H9 (cell line): ENCODE data around the gene ETV6. TPM values are rescaled to one million over a fixed set of nuclear protein-coding genes. Genes with fewer than 3 reads are reported as not detected.

Experiments used
- DNase-seq: peaks from one replicate; pipeline ENCODE4 v3.0.0-alpha.2; 2017
- H2AFZ ChIP-seq: one replicate; pipeline ENCODE4 v1.6.1; 2013; ENCODE audit warnings: mild to moderate bottlenecking, low read length, control low read depth, moderate library complexity
- H2AK5ac ChIP-seq: 2 replicates; pipeline ENCODE4 v1.6.1; 2013; ENCODE audit warnings: low read length, control low read depth, mixed read lengths; ENCODE audit not compliant: insufficient read length
- H2BK120ac ChIP-seq: one replicate; pipeline ENCODE4 v1.6.1; 2013; ENCODE audit warnings: low read depth, mild to moderate bottlenecking, low read length, control low read depth, inconsistent platforms; ENCODE audit not compliant: poor library complexity, severe bottlenecking
- H2BK12ac ChIP-seq: 2 replicates; pipeline ENCODE4 v1.6.1; 2013; ENCODE audit warnings: low read length, control low read depth, mixed read lengths, low read depth; ENCODE audit not compliant: insufficient read length
- H2BK15ac ChIP-seq: 2 replicates; pipeline ENCODE4 v1.6.1; 2013; ENCODE audit warnings: low read depth, low read length, control low read depth
- H2BK20ac ChIP-seq: one replicate; pipeline ENCODE4 v1.6.1; 2013; ENCODE audit warnings: low read depth, mild to moderate bottlenecking, low read length, control low read depth, inconsistent platforms; ENCODE audit not compliant: poor library complexity, severe bottlenecking
- H2BK5ac ChIP-seq: 2 replicates; pipeline ENCODE4 v1.6.1; 2013; ENCODE audit warnings: low read length, control low read depth, mixed read lengths; ENCODE audit not compliant: insufficient read length
- H3K14ac ChIP-seq: 2 replicates; pipeline ENCODE4 v1.6.1; 2013; ENCODE audit warnings: low read length, control low read depth; ENCODE audit not compliant: insufficient read depth
- H3K18ac ChIP-seq: 2 replicates; pipeline ENCODE4 v1.6.1; 2013; ENCODE audit warnings: low read depth, mild to moderate bottlenecking, mixed read lengths, low read length, control low read depth; ENCODE audit not compliant: insufficient read length
- H3K23ac ChIP-seq: 2 replicates; pipeline ENCODE4 v1.6.1; 2013; ENCODE audit warnings: low read length, control low read depth, mixed read lengths, low read depth; ENCODE audit not compliant: insufficient read length
- H3K23me2 ChIP-seq: 2 replicates; pipeline ENCODE4 v1.6.1; 2013; ENCODE audit warnings: low read depth, mild to moderate bottlenecking, mixed read lengths, low read length, control low read depth; ENCODE audit not compliant: insufficient read length, poor library complexity, severe bottlenecking
- H3K27ac ChIP-seq: 2 replicates; pipeline ENCODE4 v1.5.1; 2013; ENCODE audit warnings: low read length, control low read depth, mixed read lengths, low read depth; ENCODE audit not compliant: insufficient read length
- H3K27me3 ChIP-seq: 2 replicates; pipeline ENCODE4 v1.6.1; 2013; ENCODE audit warnings: low read length, control low read depth, inconsistent platforms; ENCODE audit not compliant: insufficient read depth
- H3K4ac ChIP-seq: 2 replicates; pipeline ENCODE4 v1.6.1; 2013; ENCODE audit warnings: low read depth, mild to moderate bottlenecking, control low read depth, inconsistent platforms, low read length, moderate library complexity
- H3K4me1 ChIP-seq: 2 replicates; pipeline ENCODE4 v1.6.1; 2013; ENCODE audit warnings: low read length, control low read depth, inconsistent platforms; ENCODE audit not compliant: insufficient read depth
- H3K4me2 ChIP-seq: 2 replicates; pipeline ENCODE4 v1.6.1; 2013; ENCODE audit warnings: low read length, control low read depth, mixed read lengths; ENCODE audit not compliant: insufficient read length, insufficient read depth
- H3K56ac ChIP-seq: 2 replicates; pipeline ENCODE4 v1.6.1; 2013; ENCODE audit warnings: low read depth, mild to moderate bottlenecking, mixed read lengths, low read length, control low read depth; ENCODE audit not compliant: insufficient read length
- H3K79me1 ChIP-seq: 2 replicates; pipeline ENCODE4 v1.6.1; 2013; ENCODE audit warnings: low read depth, mild to moderate bottlenecking, moderate library complexity, low read length, control low read depth, inconsistent platforms; ENCODE audit not compliant: insufficient read depth, poor library complexity, severe bottlenecking
- H3K79me2 ChIP-seq: 2 replicates; pipeline ENCODE4 v1.6.1; 2013; ENCODE audit warnings: low read length, control low read depth, inconsistent platforms; ENCODE audit not compliant: insufficient read depth
- H3K9ac ChIP-seq: 2 replicates; pipeline ENCODE4 v1.6.1; 2013; ENCODE audit warnings: low read length, control low read depth, mixed read lengths; ENCODE audit not compliant: insufficient read length; ENCODE audit errors: extremely low read depth
- H3K9me3 ChIP-seq: one replicate; pipeline ENCODE4 v1.6.1; 2013; ENCODE audit warnings: low read depth, low read length, inconsistent platforms; ENCODE audit not compliant: control insufficient read depth
- H3T11ph ChIP-seq: one replicate; pipeline ENCODE4 v1.6.1; 2013; ENCODE audit warnings: mild to moderate bottlenecking, low read length, control low read depth, inconsistent platforms
- H4K20me1 ChIP-seq: one replicate; pipeline ENCODE4 v1.6.1; 2013; ENCODE audit not compliant: control insufficient read depth, insufficient read length, insufficient read depth
- H4K5ac ChIP-seq: 2 replicates; pipeline ENCODE4 v1.6.1; 2013; ENCODE audit warnings: low read depth, mild to moderate bottlenecking, mixed read lengths, low read length, control low read depth; ENCODE audit not compliant: insufficient read length
- H4K8ac ChIP-seq: replicated peaks from 2 replicates; pipeline ENCODE4 v1.6.1; 2013; ENCODE audit warnings: low read length, control low read depth, mixed read lengths, low read depth; ENCODE audit not compliant: insufficient read length
- H4K91ac ChIP-seq: 2 replicates; pipeline ENCODE4 v1.6.1; 2013; ENCODE audit warnings: low read depth, mild to moderate bottlenecking, moderate library complexity, mixed read lengths, low read length, control low read depth; ENCODE audit not compliant: insufficient read length
- H3K27ac Mint-ChIP-seq, 3 experiments: 2 replicates in 2 of 3; 3 replicates in 1 of 3; pipeline ENCODE4 v1.8.0; 2020 to 2021; ENCODE audit warnings: mixed read lengths in 3 of 3, mild to moderate bottlenecking in 1 of 3, moderate library complexity in 1 of 3
- H3K27me3 Mint-ChIP-seq: 2 replicates; pipeline ENCODE4 v1.8.0; 2021; ENCODE audit warnings: low read depth, mild to moderate bottlenecking, moderate library complexity, mixed read lengths
- H3K36me3 Mint-ChIP-seq, 3 experiments: 2 replicates in 2 of 3; 3 replicates in 1 of 3; pipeline ENCODE4 v1.8.0; 2020 to 2021; ENCODE audit warnings: low read depth in 3 of 3, mixed read lengths in 3 of 3; ENCODE audit not compliant: insufficient read depth in 1 of 3
- H3K4me1 Mint-ChIP-seq, 2 experiments: 2 replicates each; pipeline ENCODE4 v1.8.0; 2020; ENCODE audit warnings: mixed read lengths in 2 of 2
- H3K4me3 Mint-ChIP-seq, 2 experiments: 2 replicates in 1 of 2; 3 replicates in 1 of 2; pipeline ENCODE4 v1.8.0; 2020 to 2021; ENCODE audit warnings: mild to moderate bottlenecking in 2 of 2, mixed read lengths in 2 of 2, moderate library complexity in 1 of 2
- H3K9me3 Mint-ChIP-seq, 2 experiments: 2 replicates in 1 of 2; 3 replicates in 1 of 2; pipeline ENCODE4 v1.8.0; 2020; ENCODE audit warnings: mild to moderate bottlenecking in 2 of 2, mixed read lengths in 2 of 2, moderate library complexity in 1 of 2
- CTCF ChIP-seq: fragments of 200-600 bp; sonication (generic); conservative IDR thresholded peaks from 3 replicates; pipeline ENCODE4 v1.8.0; 2021; ENCODE audit warnings: antibody characterized with exemption, mild to moderate bottlenecking
- WGBS: extraction: QIAGEN DNeasy Blood & Tissue Kit; methylation state at CpG from one replicate; pipeline ENCODE4 v1.1.7; 2013; ENCODE audit warnings: missing lambda C conversion rate, low lambda C conversion rate, mixed read lengths; ENCODE audit not compliant: insufficient read length; ENCODE audit errors: extremely low coverage; 5-methylcytosine and 5-hydroxymethylcytosine counted together
- total RNA-seq: library from RNA; stranded (reverse); gene quantifications from 2 replicates; pipeline ENCODE4 v1.2.1, GENCODE V29; 2021

The ETV6 gene
- total RNA-seq, 1 experiment from 2014 or later, result 28.7 TPM

- Histone ChIP-seq H4K20me1 (no peaks in the 10 kb centered on the region), H3K23me2 (no peaks in the 10 kb centered on the region), H3K79me2 (peaks cover 1% of the 10 kb centered on the region; the same call in 1 of the 2 replicates), H3T11ph (no peak overlapping the region), H3K14ac (no peak overlapping the region), H3K9ac (no peak overlapping the region), H2BK5ac (no peak overlapping the region), H3K4me2 (no peak overlapping the region), H2AFZ (no peak overlapping the region), H3K9me3 (no peaks in the 10 kb centered on the region), H2BK20ac (no peak overlapping the region), H2BK120ac (no peak overlapping the region), H3K18ac (no peak overlapping the region), H3K27ac (no peak overlapping the region), H4K8ac (no peak overlapping the region), H4K5ac (no peak overlapping the region), H3K23ac (no peak overlapping the region), H3K56ac (no peak overlapping the region), H3K4me1 (peaks cover 13% of the 10 kb centered on the region; the same call in 1 of the 2 replicates), H3K4ac (no peak overlapping the region), H2AK5ac (no peak overlapping the region), H2BK15ac (no peak overlapping the region), H2BK12ac (no peak overlapping the region), H4K91ac (no peak overlapping the region), H3K79me1 (no peaks in the 10 kb centered on the region), H3K27me3 (no peaks in the 10 kb centered on the region)
- no peaks in the 10 kb centered on the region for H3K9me3 Mint-ChIP-seq
- H3K36me3 Mint-ChIP-seq, result peaks cover 0 to 4% (median 3%) of the 10 kb centered on the region in 3 experiments; a peak in 2 of 7 replicates
- no peak overlapping the region for H3K4me3 Mint-ChIP-seq
- TF ChIP-seq CTCF, result no peak
- no peaks in the 10 kb centered on the region; the same call in 1 of the 2 replicates for H3K27me3 Mint-ChIP-seq
- WGBS, result no CpG with 5 or more reads among the region's 1 CpG
- DNase-seq, result no peak
- H3K27ac Mint-ChIP-seq, result no peak overlapping the region
- peaks cover 31 to 49% of the 10 kb centered on the region in 2 experiments for H3K4me1 Mint-ChIP-seq
These were observed 11.2 kb downstream of the ETV6 start for GRCh38 chr12:11660624-11661023.
